Measurements from ENCODE around the gene ZMYND8.
A peak's percentile ranks its signal among the peaks of the same experiment; 100 is the strongest.
"Not testable (repeated sequence)": the region's sequence is repeated elsewhere in the genome, so short reads cannot be mapped to it uniquely, and the experiment has no call there.

Gene ZMYND8

GRCh38 chr20:47224300-47224791 is 132.2 kb downstream of the ZMYND8 start:
- DNase-seq (ENCODE audit: low read depth), result no peak

GRCh38 chr20:47223896-47224295 is 132.6 kb downstream of the ZMYND8 start:
- no peak for DNase-seq (ENCODE audit: low read depth)

GRCh38 chr20:47222468-47223119 is 133.9 kb downstream of the ZMYND8 start:
- DNase-seq (ENCODE audit: low read depth), result no peak

GRCh38 chr20:47221036-47221625 is 135.4 kb downstream of the ZMYND8 start:
- no peak for DNase-seq (ENCODE audit: low read depth)

- DNase-seq (ENCODE audit: low read depth), result peak; percentile 24
Measured at GRCh38 chr20:47220161-47220582, 136.3 kb downstream of the ZMYND8 start.

- DNase-seq (ENCODE audit: low read depth), result no peak
Measured at GRCh38 chr20:47217482-47218446, 138.7 kb downstream of the ZMYND8 start.

- no peak for DNase-seq (ENCODE audit: low read depth)
Measured at GRCh38 chr20:47216819-47217410, 139.6 kb downstream of the ZMYND8 start.

- no peak for DNase-seq (ENCODE audit: low read depth)
Measured at GRCh38 chr20:47215653-47216397, 140.7 kb downstream of the ZMYND8 start.

- DNase-seq (ENCODE audit: low read depth), result no peak
Measured at GRCh38 chr20:47213966-47214365, 142.5 kb downstream of the ZMYND8 start.

GRCh38 chr20:47212606-47213207 is 143.8 kb downstream of the ZMYND8 start:
- DNase-seq (ENCODE audit: low read depth), result no peak

- DNase-seq (ENCODE audit: low read depth), result no peak
Measured at GRCh38 chr20:47211036-47211435, 145.5 kb downstream of the ZMYND8 start.

- DNase-seq (ENCODE audit: low read depth), result no peak
Measured at GRCh38 chr20:47210470-47210869, 146.0 kb downstream of the ZMYND8 start.

- DNase-seq (ENCODE audit: low read depth), result no peak
Measured at GRCh38 chr20:47209982-47210381, 146.5 kb downstream of the ZMYND8 start.

- DNase-seq (ENCODE audit: low read depth), result no peak
Measured at GRCh38 chr20:47208534-47209174, 147.8 kb downstream of the ZMYND8 start.

- no peak for DNase-seq (ENCODE audit: low read depth)
Measured at GRCh38 chr20:47206962-47207641, 149.4 kb downstream of the ZMYND8 start.

GRCh38 chr20:47206552-47206951 is 149.9 kb downstream of the ZMYND8 start:
- not testable (repeated sequence) for DNase-seq (ENCODE audit: low read depth)

- DNase-seq (ENCODE audit: low read depth), result no peak
Measured at GRCh38 chr20:47205577-47206123, 150.8 kb downstream of the ZMYND8 start.

GRCh38 chr20:47204850-47205122 is 151.7 kb downstream of the ZMYND8 start:
- DNase-seq (ENCODE audit: low read depth), result not testable (repeated sequence)

GRCh38 chr20:47204008-47204849 is 152.3 kb downstream of the ZMYND8 start:
- DNase-seq (ENCODE audit: low read depth), result no peak
